HG03159 (cell line): Measurements from ENCODE around the gene CD14.
"Not testable (repeated sequence)": the region's sequence is repeated elsewhere in the genome, so short reads cannot be mapped to it uniquely, and the experiment has no call there.

Experiments
- ATAC-seq: cut with Tn5 transposase; IDR thresholded peaks from one replicate; pipeline ENCODE4 v1.9.1; 2021; ENCODE audit warnings: mild to moderate bottlenecking, moderate library complexity; ENCODE audit not compliant: unreplicated experiment

Gene CD14

GRCh38 chr5:140598836-140599235, 34.1 kb downstream of the CD14 start:
- no peak for ATAC-seq

GRCh38 chr5:140596321-140596741, 36.6 kb downstream of the CD14 start:
- ATAC-seq = no peak

- no peak for ATAC-seq
Observed at GRCh38 chr5:140595538-140596300, 37.3 kb downstream of the CD14 start.

GRCh38 chr5:140594169-140594568, 38.8 kb downstream of the CD14 start:
- ATAC-seq = no peak

GRCh38 chr5:140593070-140593469, 39.9 kb downstream of the CD14 start:
- not testable (repeated sequence) for ATAC-seq

- no peak for ATAC-seq
Observed at GRCh38 chr5:140591747-140592372, 41.1 kb downstream of the CD14 start.

- ATAC-seq = no peak
Observed at GRCh38 chr5:140590861-140591260, 42.1 kb downstream of the CD14 start.

- ATAC-seq = no peak
Observed at GRCh38 chr5:140588311-140589070, 44.5 kb downstream of the CD14 start.

- no peak for ATAC-seq
Observed at GRCh38 chr5:140587495-140587894, 45.5 kb downstream of the CD14 start.
